HepG2 (cell line): Measurements from ENCODE around the gene NODAL. TPM values are rescaled to one million over a fixed set of nuclear protein-coding genes. Genes with fewer than 3 reads are reported as not detected.

Source experiments
- ELF4 ChIP-seq: sonication (generic); formaldehyde crosslinking; IDR thresholded peaks from 2 replicates; pipeline ENCODE4 v1.5.0; 2020; ENCODE audit warnings: missing genetic modification reagents, mild to moderate bottlenecking, moderate library complexity, borderline replicate concordance
- FOXP1 ChIP-seq, 2 experiments: fragments of 450-650 bp in 1 of 2; IDR thresholded peaks; 2 replicates each; pipeline ENCODE4 v1.6.1; 2017 to 2018; ENCODE audit warnings: antibody characterized with exemption in 1 of 2
- GATAD1 ChIP-seq: IDR thresholded peaks from 2 replicates; pipeline ENCODE4 v1.6.1; 2016; ENCODE audit warnings: missing genetic modification reagents, missing compliant biosample characterization
- HMG20B ChIP-seq: conservative IDR thresholded peaks from 2 replicates; pipeline ENCODE4 v1.6.1; 2016; ENCODE audit warnings: missing genetic modification reagents, missing compliant biosample characterization
- IKZF1 ChIP-seq: fragments of 450-650 bp; IDR thresholded peaks from 2 replicates; pipeline ENCODE4 v1.7.1; 2016
- JUNB ChIP-seq: sonication (generic); formaldehyde crosslinking; IDR thresholded peaks from 2 replicates; pipeline ENCODE4 v1.8.0; 2022; ENCODE audit warnings: missing genetic modification reagents, mild to moderate bottlenecking, borderline replicate concordance
- KAT2B ChIP-seq: fragments of 150-350 bp; IDR thresholded peaks from 2 replicates; pipeline ENCODE4 v1.6.1; 2014; ENCODE audit warnings: low read depth, low read length, borderline replicate concordance
- KDM3A ChIP-seq: IDR thresholded peaks from 2 replicates; pipeline ENCODE4 v1.6.1; 2018; ENCODE audit warnings: low read depth, missing compliant biosample characterization
- MXI1 ChIP-seq: IDR thresholded peaks from 3 replicates; pipeline ENCODE4 v1.6.1; 2012; ENCODE audit warnings: low read depth, low read length, inconsistent platforms, borderline replicate concordance
- MYNN ChIP-seq: sonication (generic); formaldehyde crosslinking; IDR thresholded peaks from 2 replicates; pipeline ENCODE4 v1.4.0; 2020; ENCODE audit warnings: mild to moderate bottlenecking, low read depth, missing genetic modification reagents
- PHF21A ChIP-seq: sonication (generic); formaldehyde crosslinking; IDR thresholded peaks from 2 replicates; pipeline ENCODE4 v1.5.0; 2020; ENCODE audit warnings: mild to moderate bottlenecking, missing genetic modification reagents
- TFDP1 ChIP-seq: IDR thresholded peaks from 2 replicates; pipeline ENCODE4 v1.6.1; 2016; ENCODE audit warnings: missing compliant biosample characterization, missing genetic modification reagents, borderline replicate concordance
- ZC3H13 ChIP-seq: sonication (generic); formaldehyde crosslinking; IDR thresholded peaks from 2 replicates; pipeline ENCODE4 v1.8.1; 2023; ENCODE audit warnings: mild to moderate bottlenecking, missing genetic modification reagents, moderate library complexity
- ZNF10 ChIP-seq: sonication (generic); formaldehyde crosslinking; IDR thresholded peaks from 2 replicates; pipeline ENCODE4 v1.4.0; 2020; ENCODE audit warnings: mild to moderate bottlenecking, low read depth, missing genetic modification reagents, borderline replicate concordance
- ZNF251 ChIP-seq: sonication (generic); formaldehyde crosslinking; IDR thresholded peaks from 2 replicates; pipeline ENCODE4 v1.9.0; 2021; ENCODE audit warnings: mild to moderate bottlenecking, missing genetic modification reagents
- ZNF383 ChIP-seq: sonication (generic); formaldehyde crosslinking; IDR thresholded peaks from 2 replicates; pipeline ENCODE4 v1.4.0; 2020; ENCODE audit warnings: missing genetic modification reagents, mild to moderate bottlenecking, borderline replicate concordance
- ZNF710 ChIP-seq: sonication (generic); formaldehyde crosslinking; IDR thresholded peaks from 2 replicates; pipeline ENCODE4 v1.5.0; 2020; ENCODE audit warnings: mild to moderate bottlenecking, missing genetic modification reagents, borderline replicate concordance
- ZNF839 ChIP-seq: sonication (generic); formaldehyde crosslinking; IDR thresholded peaks from 2 replicates; pipeline ENCODE4 v1.4.0; 2020; ENCODE audit warnings: missing genetic modification reagents, mild to moderate bottlenecking, borderline replicate concordance
- ZSCAN20 ChIP-seq: sonication (generic); formaldehyde crosslinking; IDR thresholded peaks from 2 replicates; pipeline ENCODE4 v1.4.0; 2020; ENCODE audit warnings: missing genetic modification reagents, mild to moderate bottlenecking, borderline replicate concordance
- polyA plus RNA-seq, 8 experiments: library from polyadenylated mRNA; depleted of rRNA in 3 of 8; stranded (reverse) in 7 of 8; unstranded in 1 of 8; fragments of >200 nt; fragmentation: Illumina TruSeq in 4 of 8; extraction: Trizol in 4 of 8; gene quantifications; 2 replicates each; pipeline versions ENCODE4 v1.2.1 to v1.2.3, GENCODE V29; 2011 to 2016; ENCODE audit warnings: low read depth in 4 of 8, missing spikeins in 1 of 8, mixed read lengths in 1 of 8; ENCODE audit not compliant: insufficient read depth in 1 of 8
- total RNA-seq, 5 experiments: library from RNA; depleted of rRNA; stranded (reverse); fragments of >200 nt; fragmentation: Illumina TruSeq; extraction: Trizol; gene quantifications; 2 replicates each; pipeline ENCODE4 v1.2.3, GENCODE V29; 2016; ENCODE audit warnings: low read depth in 1 of 5
- TF ChIP-seq, protein P1 (sequence below): sonication (generic); formaldehyde crosslinking; IDR thresholded peaks from 2 replicates; pipeline ENCODE4 v1.8.0; 2022; ENCODE audit warnings: mild to moderate bottlenecking, missing genetic modification reagents, moderate library complexity
- TF ChIP-seq, protein P2 (sequence below): sonication (generic); formaldehyde crosslinking; IDR thresholded peaks from 2 replicates; pipeline ENCODE4 v1.8.0; 2022; ENCODE audit warnings: missing genetic modification reagents, mild to moderate bottlenecking, inconsistent platforms, borderline replicate concordance
- TF ChIP-seq, protein P3 (sequence below): sonication (generic); formaldehyde crosslinking; IDR thresholded peaks from 2 replicates; pipeline ENCODE4 v1.4.0; 2020; ENCODE audit warnings: mild to moderate bottlenecking, missing genetic modification reagents

Gene NODAL
- total and polyA plus RNA-seq, 2 of the 13 experiments (the other 11 are each of a cell fraction or from before 2014, with no cell fraction given), result not detected

- TF ChIP-seq, protein P1, sequence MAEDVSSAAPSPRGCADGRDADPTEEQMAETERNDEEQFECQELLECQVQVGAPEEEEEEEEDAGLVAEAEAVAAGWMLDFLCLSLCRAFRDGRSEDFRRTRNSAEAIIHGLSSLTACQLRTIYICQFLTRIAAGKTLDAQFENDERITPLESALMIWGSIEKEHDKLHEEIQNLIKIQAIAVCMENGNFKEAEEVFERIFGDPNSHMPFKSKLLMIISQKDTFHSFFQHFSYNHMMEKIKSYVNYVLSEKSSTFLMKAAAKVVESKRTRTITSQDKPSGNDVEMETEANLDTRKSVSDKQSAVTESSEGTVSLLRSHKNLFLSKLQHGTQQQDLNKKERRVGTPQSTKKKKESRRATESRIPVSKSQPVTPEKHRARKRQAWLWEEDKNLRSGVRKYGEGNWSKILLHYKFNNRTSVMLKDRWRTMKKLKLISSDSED (CRISPR knock-in tag), result no peak
- 0 out of 2 replicates have a peak, but pooled peaks have one; percentile 43 for TF ChIP-seq ZSCAN20 (CRISPR knock-in tag)
- no peak; the same call in 1 of the 2 replicates for TF ChIP-seq ZNF251 (CRISPR knock-in tag)
- TF ChIP-seq, protein P2, sequence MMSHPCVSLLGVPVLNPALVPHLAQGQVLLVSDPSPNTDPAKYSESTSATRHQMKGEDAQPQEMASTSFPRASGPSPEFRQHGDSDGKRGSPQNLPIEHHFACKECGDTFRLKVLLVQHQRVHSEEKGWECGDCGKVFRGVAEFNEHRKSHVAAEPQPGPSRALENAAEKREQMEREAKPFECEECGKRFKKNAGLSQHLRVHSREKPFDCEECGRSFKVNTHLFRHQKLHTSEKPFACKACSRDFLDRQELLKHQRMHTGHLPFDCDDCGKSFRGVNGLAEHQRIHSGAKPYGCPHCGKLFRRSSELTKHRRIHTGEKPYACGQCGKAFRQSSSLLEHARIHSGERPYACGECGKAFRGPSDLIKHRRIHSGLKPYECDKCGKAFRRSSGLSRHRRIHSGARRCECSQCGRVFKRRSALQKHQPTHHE (CRISPR knock-in tag), result 0 out of 2 replicates have a peak, but pooled peaks have one; percentile 30
- no peak for TF ChIP-seq IKZF1
- no peak for TF ChIP-seq ZNF383 (CRISPR knock-in tag)
- peak; percentile 89 for TF ChIP-seq ZC3H13 (CRISPR knock-in tag)
- TF ChIP-seq, protein P3, sequence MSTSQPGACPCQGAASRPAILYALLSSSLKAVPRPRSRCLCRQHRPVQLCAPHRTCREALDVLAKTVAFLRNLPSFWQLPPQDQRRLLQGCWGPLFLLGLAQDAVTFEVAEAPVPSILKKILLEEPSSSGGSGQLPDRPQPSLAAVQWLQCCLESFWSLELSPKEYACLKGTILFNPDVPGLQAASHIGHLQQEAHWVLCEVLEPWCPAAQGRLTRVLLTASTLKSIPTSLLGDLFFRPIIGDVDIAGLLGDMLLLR, result no peak; the same call in 1 of the 2 replicates
- no peak for TF ChIP-seq ZNF10
- TF ChIP-seq ELF4, result 0 out of 2 replicates have a peak, but pooled peaks have one; percentile 33
- no peak for TF ChIP-seq FOXP1 (IDR thresholded peaks at IDR 0.05)
- no peak for TF ChIP-seq FOXP1 (CRISPR knock-in tag; IDR thresholded peaks at IDR 0.05)
- peak; percentile 81 for TF ChIP-seq GATAD1 (CRISPR knock-in tag)
- no peak for TF ChIP-seq HMG20B
- peak; percentile 27; the same call in 1 of the 2 replicates for TF ChIP-seq PHF21A
- TF ChIP-seq JUNB (CRISPR knock-in tag), result no peak
- TF ChIP-seq MXI1, result peak; percentile 67; the same call in 2 of the 3 replicates
- no peak; the same call in 1 of the 2 replicates for TF ChIP-seq MYNN (CRISPR knock-in tag)
- TF ChIP-seq ZNF710 (CRISPR knock-in tag), result peak; percentile 76
- TF ChIP-seq KDM3A (CRISPR knock-in tag), result peak; percentile 85
- TF ChIP-seq TFDP1, result peak; percentile 98
- no peak for TF ChIP-seq ZNF839 (CRISPR knock-in tag)
- no peak for TF ChIP-seq KAT2B
Observed at GRCh38 chr10:70404036-70404786, 37.3 kb downstream of the NODAL start, which contains the start of gene EIF4EBP2 (continued).
